PC-9 (cell line): ENCODE measurements around the gene VCL. TPM values are rescaled to one million over a fixed set of nuclear protein-coding genes. Genes with fewer than 3 reads are reported as not detected.
A peak's percentile ranks its signal among the peaks of the same experiment; 100 is the strongest.

ENCODE experiments used
- BruUV-seq: library from RNA; stranded (reverse); fragments of 400-500 nt; replicated peaks from 2 replicates; lab custom pipeline; 2021; lab: Mats Ljungman, UMichigan
- CTCF ChIA-PET: fragments of 300-600 bp; sonication (Branson Sonifier 250); formaldehyde crosslinking; loops from one replicate; lab custom pipeline; 2022; ENCODE audit warnings: antibody characterized with exemption; lab: Charles Lee
- POLR2A ChIA-PET: fragments of 300-600 bp; sonication (Branson Sonifier 250); formaldehyde crosslinking; loops from one replicate; lab custom pipeline; 2022; ENCODE audit warnings: antibody characterized with exemption; ENCODE audit not compliant: unreplicated experiment; lab: Charles Lee
- DNase-seq, 2 experiments: peaks; one replicate each; pipeline versions ENCODE4 v3.0.0 to v3.0.0-alpha.2; 2015 to 2022; ENCODE audit warnings: mixed read lengths in 1 of 2
- H2AFZ ChIP-seq: fragments of 200-600 bp; sonication (generic); 2 replicates; pipeline ENCODE4 v1.8.1; 2017; ENCODE audit warnings: antibody characterized with exemption
- H3F3A ChIP-seq: fragments of 200-600 bp; sonication (generic); 2 replicates; pipeline ENCODE4 v1.8.1; 2017; ENCODE audit warnings: antibody characterized with exemption, mild to moderate bottlenecking, low read depth; ENCODE audit not compliant: insufficient read depth
- H3K27ac ChIP-seq: fragments of 200-600 bp; sonication (generic); 2 replicates; pipeline ENCODE4 v1.6.1; 2016; ENCODE audit warnings: mixed run types
- H3K27me3 ChIP-seq: fragments of 200-600 bp; sonication (generic); 2 replicates; pipeline ENCODE4 v1.6.1; 2016; ENCODE audit warnings: low read depth, mixed run types; ENCODE audit not compliant: insufficient read depth
- H3K36me3 ChIP-seq: fragments of 200-600 bp; sonication (generic); 2 replicates; pipeline ENCODE4 v1.6.1; 2016; ENCODE audit warnings: low read depth, mixed run types
- H3K4me1 ChIP-seq: fragments of 200-600 bp; sonication (generic); replicated peaks from 2 replicates; pipeline ENCODE4 v1.6.1; 2016; ENCODE audit warnings: mixed run types; ENCODE audit not compliant: insufficient read depth
- H3K4me2 ChIP-seq: fragments of 200-600 bp; sonication (generic); 2 replicates; pipeline ENCODE4 v1.6.1; 2017; ENCODE audit warnings: mixed run types
- H3K4me3 ChIP-seq: fragments of 200-600 bp; sonication (generic); 2 replicates; pipeline ENCODE4 v1.6.1; 2016; ENCODE audit warnings: mixed run types
- H3K79me2 ChIP-seq: fragments of 200-600 bp; sonication (generic); 2 replicates; pipeline ENCODE4 v1.6.1; 2017; ENCODE audit warnings: low read depth, mixed run types
- H3K9me2 ChIP-seq: fragments of 200-600 bp; sonication (generic); 2 replicates; pipeline ENCODE4 v1.8.1; 2017; ENCODE audit warnings: mild to moderate bottlenecking; ENCODE audit not compliant: insufficient read depth
- H3K9me3 ChIP-seq: fragments of 200-600 bp; sonication (generic); 2 replicates; pipeline ENCODE4 v1.8.1; 2016; ENCODE audit warnings: low read depth; ENCODE audit not compliant: insufficient read depth
- H4K20me1 ChIP-seq: fragments of 200-600 bp; sonication (generic); 2 replicates; pipeline ENCODE4 v1.8.1; 2017; ENCODE audit not compliant: insufficient read depth
- CTCF ChIP-seq: fragments of 200-600 bp; sonication (generic); conservative IDR thresholded peaks from 2 replicates; pipeline ENCODE4 v1.6.1; 2017; ENCODE audit warnings: mixed run types, antibody characterized with exemption, mild to moderate bottlenecking, moderate library complexity
- EZH2 ChIP-seq: fragments of 200-600 bp; sonication (generic); IDR thresholded peaks from 2 replicates; pipeline ENCODE4 v1.8.0; 2017; ENCODE audit warnings: antibody characterized with exemption, low read depth
- intact Hi-C: fragments of 100-400 bp; cut with micrococcal nuclease; formaldehyde crosslinking; loops from one replicate; pipeline ENCODE4 v1.10.0; 2022; ENCODE audit not compliant: unreplicated experiment
- total RNA-seq: library from RNA; stranded (reverse); gene quantifications from 2 replicates; pipeline ENCODE4 v1.2.3, GENCODE V29; 2021

VCL gene
- total RNA-seq, 1 experiment from 2014 or later = 208 TPM

GRCh38 chr10:73981812-73982211, 16.1 kb upstream of the VCL start:
- no peak overlapping the region for H3K4me2 ChIP-seq
- no peaks in the 10 kb centered on the region for H3K79me2 ChIP-seq
- H3K27ac ChIP-seq = no peak overlapping the region
- intact Hi-C loops = no loop called here
- no peaks in the 10 kb centered on the region for H3K4me1 ChIP-seq
- BruUV-seq = no TSS peak
- TF ChIP-seq CTCF (no peak), EZH2 (no peak)
- H3K9me3 ChIP-seq = no peaks in the 10 kb centered on the region
- H3K4me3 ChIP-seq = no peak overlapping the region
- no peaks in the 10 kb centered on the region for H3K36me3 ChIP-seq
- H2AFZ ChIP-seq = no peak overlapping the region
- peaks cover 4% of the 10 kb centered on the region; the same call in 1 of the 2 replicates for H3F3A ChIP-seq
- no peaks in the 10 kb centered on the region for H4K20me1 ChIP-seq
- ChIA-PET POLR2A (interaction anchor here (0.6 to 0.7 kb wide), 5 partner anchors 17 to 1167 kb away, joined by 3 to 8 read pairs (median 4); partner anchors contain the start of gene SEC24C), CTCF (no interaction called here)
- no peaks in the 10 kb centered on the region for H3K27me3 ChIP-seq
- no peak for DNase-seq
- H3K9me2 ChIP-seq = no peaks in the 10 kb centered on the region

- DNase-seq = no peak
- Histone ChIP-seq H2AFZ (peak overlapping the region; percentile 27; the same call in 1 of the 2 replicates), H3F3A (peaks cover 4% of the 10 kb centered on the region; the same call in 1 of the 2 replicates), H3K9me2 (no peaks in the 10 kb centered on the region), H3K79me2 (no peaks in the 10 kb centered on the region), H4K20me1 (no peaks in the 10 kb centered on the region), H3K4me1 (no peaks in the 10 kb centered on the region), H3K9me3 (no peaks in the 10 kb centered on the region), H3K4me3 (no peak overlapping the region), H3K36me3 (no peaks in the 10 kb centered on the region), H3K27ac (no peak overlapping the region), H3K4me2 (no peak overlapping the region), H3K27me3 (no peaks in the 10 kb centered on the region)
- POLR2A ChIA-PET = interaction anchor here (0.5 to 0.6 kb wide), 2 partner anchors 9 to 16 kb away, joined by 4 read pairs; no protein-coding TSS in a partner anchor
- TF ChIP-seq EZH2 = no peak
- TF ChIP-seq CTCF = no peak
- CTCF ChIA-PET = no interaction called here
- BruUV-seq = no TSS peak
- intact Hi-C loops = no loop called here
These were observed 14.5 kb upstream of the VCL start for GRCh38 chr10:73983096-73984047.

- H3K36me3 ChIP-seq = no peaks in the 10 kb centered on the region
- H3K79me2 ChIP-seq = no peaks in the 10 kb centered on the region
- no peaks in the 10 kb centered on the region for H3K9me3 ChIP-seq
- 0 out of 2 replicates have a peak, but pooled peaks cover 5% of the 10 kb centered on the region for H3K4me1 ChIP-seq
- ChIA-PET CTCF (no interaction called here), POLR2A (interaction anchor here (1.0 kb wide), 1 partner anchor 10 kb away, joined by 4 read pairs; no protein-coding TSS in a partner anchor)
- no peaks in the 10 kb centered on the region for H3K27me3 ChIP-seq
- no peak for TF ChIP-seq EZH2
- no peak for TF ChIP-seq CTCF
- H3K27ac ChIP-seq = no peak overlapping the region
- H3K9me2 ChIP-seq = no peaks in the 10 kb centered on the region
- H3K4me2 ChIP-seq = no peak overlapping the region
- intact Hi-C loops = no loop called here
- peaks cover 4% of the 10 kb centered on the region; the same call in 1 of the 2 replicates for H3F3A ChIP-seq
- no TSS peak for BruUV-seq
- no peak overlapping the region for H2AFZ ChIP-seq
- no peak overlapping the region for H3K4me3 ChIP-seq
- H4K20me1 ChIP-seq = no peaks in the 10 kb centered on the region
- DNase-seq = no peak
These were observed 8.2 kb upstream of the VCL start for GRCh38 chr10:73989594-73990150.
